ENCODE data around the gene BTBD16.

Gene BTBD16

GRCh38 chr10:122273966-122274545, 3.0 kb downstream of the BTBD16 start:
- no peak for DNase-seq (ENCODE audit: low read depth in 2 of 2)

- no peak for DNase-seq (ENCODE audit: low read depth in 2 of 2)
These were observed 5.6 kb downstream of the BTBD16 start for GRCh38 chr10:122276611-122277208.

- no peak for DNase-seq (ENCODE audit: low read depth in 2 of 2)
These were observed 6.5 kb downstream of the BTBD16 start for GRCh38 chr10:122277526-122278136.

GRCh38 chr10:122279725-122280141, 8.6 kb downstream of the BTBD16 start:
- DNase-seq (ENCODE audit: low read depth in 2 of 2): no peak

- no peak for DNase-seq (ENCODE audit: low read depth in 2 of 2)
These were observed 9.1 kb downstream of the BTBD16 start for GRCh38 chr10:122280156-122280555.

GRCh38 chr10:122281018-122281626, 10.0 kb downstream of the BTBD16 start:
- no peak for DNase-seq (ENCODE audit: low read depth in 2 of 2)

- no peak for DNase-seq (ENCODE audit: low read depth in 2 of 2)
These were observed 10.7 kb downstream of the BTBD16 start for GRCh38 chr10:122281751-122282150.

- DNase-seq (ENCODE audit: low read depth in 2 of 2): no peak
These were observed 11.2 kb downstream of the BTBD16 start for GRCh38 chr10:122282253-122282671.

- DNase-seq (ENCODE audit: low read depth in 2 of 2): no peak
These were observed 11.8 kb downstream of the BTBD16 start for GRCh38 chr10:122282909-122283308.

- no peak for DNase-seq (ENCODE audit: low read depth in 2 of 2)
These were observed 14.7 kb downstream of the BTBD16 start for GRCh38 chr10:122285506-122286444.

GRCh38 chr10:122286867-122287266, 15.8 kb downstream of the BTBD16 start:
- no peak for DNase-seq (ENCODE audit: low read depth in 2 of 2)

GRCh38 chr10:122287570-122287969, 16.5 kb downstream of the BTBD16 start:
- no peak for DNase-seq (ENCODE audit: low read depth in 2 of 2)

- DNase-seq (ENCODE audit: low read depth in 2 of 2): no peak
These were observed 17.2 kb downstream of the BTBD16 start for GRCh38 chr10:122288262-122288661.

GRCh38 chr10:122288917-122289316, 17.8 kb downstream of the BTBD16 start:
- DNase-seq (ENCODE audit: low read depth in 2 of 2): no peak

- DNase-seq (ENCODE audit: low read depth in 2 of 2): no peak
These were observed 19.2 kb downstream of the BTBD16 start for GRCh38 chr10:122290334-122290733.

- no peak for DNase-seq (ENCODE audit: low read depth in 2 of 2)
These were observed 19.9 kb downstream of the BTBD16 start for GRCh38 chr10:122290833-122291532.

- no peak for DNase-seq (ENCODE audit: low read depth in 2 of 2)
These were observed 20.6 kb downstream of the BTBD16 start for GRCh38 chr10:122291739-122292138.

GRCh38 chr10:122292376-122292775, 21.3 kb downstream of the BTBD16 start:
- no peak for DNase-seq (ENCODE audit: low read depth in 2 of 2)

- DNase-seq (ENCODE audit: low read depth in 2 of 2): no peak
These were observed 22.3 kb downstream of the BTBD16 start for GRCh38 chr10:122293156-122293960.

- DNase-seq (ENCODE audit: low read depth in 2 of 2): no peak
These were observed 22.9 kb downstream of the BTBD16 start for GRCh38 chr10:122293961-122294380.
